Endothelial cell of umbilical vein (primary cell): ENCODE results near the gene GLI1. TPM values are rescaled to one million over a fixed set of nuclear protein-coding genes. Genes with fewer than 3 reads are reported as not detected.

Source experiments
- BruUV-seq: library from RNA; stranded (reverse); fragments of 400-500 nt; replicated peaks from 2 replicates; lab custom pipeline; 2021; lab: Mats Ljungman, UMichigan
- CTCF ChIA-PET: fragments of 300-600, 350-600 bp; sonication (Branson Sonifier 250); formaldehyde crosslinking; loops from one replicate; lab custom pipeline; 2021; ENCODE audit warnings: antibody characterized with exemption, inconsistent platforms; lab: Charles Lee
- POLR2A ChIA-PET: fragments of 300-600, 350-600 bp; sonication (Branson Sonifier 250); formaldehyde crosslinking; loops from one replicate; lab custom pipeline; 2021; ENCODE audit warnings: antibody characterized with exemption, inconsistent platforms; lab: Charles Lee
- DNase-seq: peaks from one replicate; pipeline ENCODE4 v3.0.0-alpha.2; 2011; ENCODE audit warnings: low read depth, low spot score
- FAIRE-seq: peaks from 2 replicates; lab custom pipeline; 2011; peaks lifted over from hg19 to GRCh38; lab: Jason Lieb, UNC
- H2AFZ ChIP-seq: 2 replicates; pipeline ENCODE4 v1.6.0; 2012; ENCODE audit warnings: low read depth, low read length, control low read depth, inconsistent platforms
- H3K27ac ChIP-seq: 2 replicates; pipeline ENCODE4 v1.5.1; 2011; ENCODE audit warnings: low read depth, mild to moderate bottlenecking, control low read depth, low read length, moderate library complexity; ENCODE audit not compliant: insufficient read depth
- H3K27me3 ChIP-seq, 2 experiments: 2 replicates each; pipeline versions ENCODE4 v1.6.0 to v1.6.1; 2011; ENCODE audit warnings: low read length in 2 of 2, mixed read lengths in 1 of 2; ENCODE audit not compliant: control insufficient read depth in 2 of 2, insufficient read depth in 2 of 2
- H3K36me3 ChIP-seq, 2 experiments: 2 replicates in 1 of 2; 3 replicates in 1 of 2; pipeline ENCODE4 v1.5.1; 2011; ENCODE audit warnings: low read length in 2 of 2, mild to moderate bottlenecking in 1 of 2, moderate library complexity in 1 of 2; ENCODE audit not compliant: control insufficient read depth in 2 of 2, insufficient read depth in 2 of 2; ENCODE audit errors: extremely low read depth in 1 of 2
- H3K4me1 ChIP-seq: 3 replicates; pipeline ENCODE4 v1.5.1; 2011; ENCODE audit warnings: mild to moderate bottlenecking, low read length; ENCODE audit not compliant: control insufficient read depth, insufficient read depth; ENCODE audit errors: extremely low read depth
- H3K4me2 ChIP-seq: 2 replicates; pipeline ENCODE4 v1.6.1; 2011; ENCODE audit warnings: low read length, control low read depth, mixed read lengths; ENCODE audit not compliant: insufficient read depth
- H3K4me3 ChIP-seq, 3 experiments: fragments of 200-600 bp in 1 of 3; sonication (generic), shearing (Covaris generic) in 1 of 3; replicated peaks in 1 of 3; 2 replicates each; pipeline ENCODE4 v1.5.1; 2011 to 2016; ENCODE audit warnings: control low read depth in 3 of 3, low read length in 3 of 3, mild to moderate bottlenecking in 2 of 3, inconsistent platforms in 1 of 3, low read depth in 1 of 3, moderate library complexity in 1 of 3; ENCODE audit not compliant: insufficient read depth in 1 of 3
- H3K79me2 ChIP-seq: 2 replicates; pipeline ENCODE4 v1.6.0; 2012; ENCODE audit warnings: low read length, inconsistent platforms; ENCODE audit not compliant: control insufficient read depth, insufficient read depth
- H3K9ac ChIP-seq: replicated peaks from 2 replicates; pipeline ENCODE3; 2011; ENCODE audit warnings: low read length, control low read depth; ENCODE audit not compliant: insufficient read depth; ENCODE audit errors: extremely low read depth
- H3K9me1 ChIP-seq: replicated peaks from 3 replicates; pipeline ENCODE4 v1.6.0; 2011; ENCODE audit warnings: mild to moderate bottlenecking, low read length; ENCODE audit not compliant: control insufficient read depth, insufficient read depth; ENCODE audit errors: extremely low read depth
- H3K9me3 ChIP-seq: replicated peaks from 2 replicates; pipeline ENCODE4 v1.5.1; 2012; ENCODE audit warnings: low read length, inconsistent platforms; ENCODE audit not compliant: control insufficient read depth, insufficient read depth
- H4K20me1 ChIP-seq: replicated peaks from 2 replicates; pipeline ENCODE3; 2011; ENCODE audit warnings: mild to moderate bottlenecking, low read length; ENCODE audit not compliant: control insufficient read depth, insufficient read depth; ENCODE audit errors: extremely low read depth
- EZH2 ChIP-seq: IDR thresholded peaks from 2 replicates; pipeline ENCODE4 v1.6.1; 2012; ENCODE audit warnings: borderline replicate concordance, low read depth, mild to moderate bottlenecking, moderate library complexity, low read length, inconsistent platforms; ENCODE audit not compliant: severe bottlenecking
- FOS ChIP-seq: IDR thresholded peaks from 2 replicates; pipeline ENCODE4 v1.6.1; 2011; ENCODE audit warnings: mild to moderate bottlenecking, low read length, moderate library complexity, borderline replicate concordance; ENCODE audit not compliant: insufficient read depth
- GATA2 ChIP-seq: IDR thresholded peaks from 2 replicates; pipeline ENCODE4 v1.7.0; 2011; ENCODE audit warnings: low read depth, mild to moderate bottlenecking, moderate library complexity, mixed read lengths, low read length; ENCODE audit not compliant: insufficient read length, insufficient read depth
- JUN ChIP-seq: IDR thresholded peaks from 2 replicates; pipeline ENCODE4 v1.6.1; 2011; ENCODE audit warnings: borderline replicate concordance, low read depth; ENCODE audit not compliant: insufficient read length, insufficient read depth
- MYC ChIP-seq: IDR thresholded peaks from one replicate; pipeline ENCODE4 v1.6.1; 2011; ENCODE audit warnings: mild to moderate bottlenecking, low read depth, low read length
- POLR2A ChIP-seq: IDR thresholded peaks from 2 replicates; pipeline ENCODE4 v1.6.1; 2012; ENCODE audit warnings: low read depth, mild to moderate bottlenecking, control low read depth, low read length
- POLR2AphosphoS5 ChIP-seq: IDR thresholded peaks from 2 replicates; pipeline ENCODE4 v1.6.1; 2012; ENCODE audit warnings: low read depth, mild to moderate bottlenecking, control low read depth, low read length, moderate library complexity; ENCODE audit not compliant: insufficient read depth
- dilution Hi-C: fragments of 300-500 bp; cut with MboI; formaldehyde crosslinking; loops from one replicate; pipeline ENCODE4 v1.15.0; 2019; ENCODE audit warnings: low sequenced_read_pairs; ENCODE audit not compliant: extremely low pct_ligation_motif_present
- intact Hi-C: fragments of 100-400 bp; cut with micrococcal nuclease; formaldehyde crosslinking; loops from one replicate; pipeline ENCODE4 v1.10.0; 2022
- polyA plus RNA-seq, 4 experiments: library from polyadenylated mRNA; depleted of rRNA in 3 of 4; stranded (reverse) in 3 of 4; unstranded in 1 of 4; fragments of >200 nt; gene quantifications; 2 replicates each; pipeline versions ENCODE4 v1.2.1 to v1.2.3, GENCODE V29; 2011 to 2012; ENCODE audit warnings: missing spikeins in 1 of 4
- total RNA-seq: library from RNA; stranded (reverse); gene quantifications from 2 replicates; pipeline ENCODE4 v1.2.3, GENCODE V29; 2021
- TF ChIP-seq, protein P1 (sequence below), 2 donors: IDR thresholded peaks; 1 replicate in 1 of 2; 2 replicates in 1 of 2; pipeline ENCODE4 v1.5.1; 2011; ENCODE audit warnings: low read length in 2 of 2, mild to moderate bottlenecking in 2 of 2, moderate library complexity in 2 of 2, control low read depth in 1 of 2, inconsistent platforms in 1 of 2, low read depth in 1 of 2; ENCODE audit not compliant: insufficient read depth in 1 of 2; ENCODE audit errors: extremely low read depth in 1 of 2
- TF ChIP-seq, protein P2 (sequence below): IDR thresholded peaks from 2 replicates; pipeline ENCODE4 v1.6.1; 2011; ENCODE audit not compliant: insufficient read depth, insufficient read length

The GLI1 gene
- total and polyA plus RNA-seq, 2 donors (not counting 3 experiments of a cell fraction or from before 2014, with no cell fraction given), result 0.10 to 0.29 TPM

DNA sequence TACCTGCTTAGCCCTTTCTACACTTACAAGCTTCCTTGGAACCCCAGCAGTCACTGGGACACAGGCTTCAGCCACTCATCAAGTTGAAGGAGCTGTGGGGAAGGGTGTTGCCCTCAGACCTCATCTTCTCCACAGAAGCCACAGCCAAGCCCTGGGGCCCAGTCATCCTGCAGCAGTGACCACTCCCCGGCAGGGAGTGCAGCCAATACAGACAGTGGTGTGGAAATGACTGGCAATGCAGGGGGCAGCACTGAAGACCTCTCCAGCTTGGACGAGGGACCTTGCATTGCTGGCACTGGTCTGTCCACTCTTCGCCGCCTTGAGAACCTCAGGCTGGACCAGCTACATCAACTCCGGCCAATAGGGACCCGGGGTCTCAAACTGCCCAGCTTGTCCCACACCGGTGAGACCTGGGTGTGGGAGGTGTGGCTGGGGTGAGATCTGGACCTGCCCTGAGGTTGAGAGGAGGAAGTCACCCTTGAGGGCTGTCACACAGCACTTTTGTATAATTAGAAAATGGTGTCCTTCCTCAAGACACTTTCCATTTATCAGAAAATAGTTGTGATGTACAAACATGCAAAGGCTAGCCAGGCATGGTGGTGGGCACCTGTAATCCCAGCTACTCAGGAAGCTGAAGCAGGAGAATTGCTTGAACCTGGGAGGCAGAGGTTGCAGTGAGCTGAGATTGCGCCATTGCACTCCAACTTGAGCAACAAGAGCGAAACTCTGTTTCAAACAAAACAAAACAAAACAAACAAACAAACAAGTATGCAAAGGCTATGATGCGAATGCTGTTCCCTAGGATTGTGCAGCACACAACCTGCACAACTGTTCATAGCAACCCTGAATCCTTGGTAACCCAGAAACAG is 9.9 kb downstream of the GLI1 start:
- no peaks in the 10 kb centered on the region for H3K79me2 ChIP-seq
- no peak overlapping the region for H3K4me3 ChIP-seq
- no peak overlapping the region for H3K27ac ChIP-seq
- no peak for DNase-seq
- intact Hi-C loops, result no loop called here
- H3K4me2 ChIP-seq, result no peak overlapping the region
- H3K27me3 ChIP-seq, result peaks cover 33 to 39% of the 10 kb centered on the region in 2 experiments
- no peak overlapping the region for H2AFZ ChIP-seq
- H4K20me1 ChIP-seq, result no peaks in the 10 kb centered on the region
- ChIA-PET CTCF (interaction anchor here (1.3 to 4.0 kb wide), 2 partner anchors 10 to 13 kb away, joined by 5 to 17 read pairs; partner anchors contain the start of gene GLI1), POLR2A (no interaction called here)
- H3K9ac ChIP-seq, result no peak overlapping the region
- no TSS peak for BruUV-seq
- no peaks in the 10 kb centered on the region for H3K9me3 ChIP-seq
- H3K9me1 ChIP-seq, result no peaks in the 10 kb centered on the region
- no peaks in the 10 kb centered on the region for H3K4me1 ChIP-seq
- H3K36me3 ChIP-seq, result no peaks in the 10 kb centered on the region
- dilution Hi-C loops, result no loop called here
- no peak for TF ChIP-seq POLR2A
- TF ChIP-seq FOS, result no peak
- TF ChIP-seq POLR2AphosphoS5, result no peak
- TF ChIP-seq, protein P1, sequence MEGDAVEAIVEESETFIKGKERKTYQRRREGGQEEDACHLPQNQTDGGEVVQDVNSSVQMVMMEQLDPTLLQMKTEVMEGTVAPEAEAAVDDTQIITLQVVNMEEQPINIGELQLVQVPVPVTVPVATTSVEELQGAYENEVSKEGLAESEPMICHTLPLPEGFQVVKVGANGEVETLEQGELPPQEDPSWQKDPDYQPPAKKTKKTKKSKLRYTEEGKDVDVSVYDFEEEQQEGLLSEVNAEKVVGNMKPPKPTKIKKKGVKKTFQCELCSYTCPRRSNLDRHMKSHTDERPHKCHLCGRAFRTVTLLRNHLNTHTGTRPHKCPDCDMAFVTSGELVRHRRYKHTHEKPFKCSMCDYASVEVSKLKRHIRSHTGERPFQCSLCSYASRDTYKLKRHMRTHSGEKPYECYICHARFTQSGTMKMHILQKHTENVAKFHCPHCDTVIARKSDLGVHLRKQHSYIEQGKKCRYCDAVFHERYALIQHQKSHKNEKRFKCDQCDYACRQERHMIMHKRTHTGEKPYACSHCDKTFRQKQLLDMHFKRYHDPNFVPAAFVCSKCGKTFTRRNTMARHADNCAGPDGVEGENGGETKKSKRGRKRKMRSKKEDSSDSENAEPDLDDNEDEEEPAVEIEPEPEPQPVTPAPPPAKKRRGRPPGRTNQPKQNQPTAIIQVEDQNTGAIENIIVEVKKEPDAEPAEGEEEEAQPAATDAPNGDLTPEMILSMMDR (IDR thresholded peaks at IDR 0.05; ENCODE audit: extremely low read depth in 1 of 2, insufficient read depth in 1 of 2, low read depth in 1 of 2, low read length in 2 of 2), result no peak
- TF ChIP-seq, protein P2, sequence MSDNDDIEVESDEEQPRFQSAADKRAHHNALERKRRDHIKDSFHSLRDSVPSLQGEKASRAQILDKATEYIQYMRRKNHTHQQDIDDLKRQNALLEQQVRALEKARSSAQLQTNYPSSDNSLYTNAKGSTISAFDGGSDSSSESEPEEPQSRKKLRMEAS, result no peak
- TF ChIP-seq MYC, result no peak
- TF ChIP-seq EZH2, result no peak
- TF ChIP-seq JUN, result no peak
- no peak for TF ChIP-seq GATA2
- no peak for FAIRE-seq
